HG03571 (cell line): ENCODE results near the gene POGK.

Experiments
- ATAC-seq: cut with Tn5 transposase; IDR thresholded peaks from one replicate; pipeline ENCODE4 v1.9.1; 2021; ENCODE audit not compliant: unreplicated experiment

POGK gene

DNA sequence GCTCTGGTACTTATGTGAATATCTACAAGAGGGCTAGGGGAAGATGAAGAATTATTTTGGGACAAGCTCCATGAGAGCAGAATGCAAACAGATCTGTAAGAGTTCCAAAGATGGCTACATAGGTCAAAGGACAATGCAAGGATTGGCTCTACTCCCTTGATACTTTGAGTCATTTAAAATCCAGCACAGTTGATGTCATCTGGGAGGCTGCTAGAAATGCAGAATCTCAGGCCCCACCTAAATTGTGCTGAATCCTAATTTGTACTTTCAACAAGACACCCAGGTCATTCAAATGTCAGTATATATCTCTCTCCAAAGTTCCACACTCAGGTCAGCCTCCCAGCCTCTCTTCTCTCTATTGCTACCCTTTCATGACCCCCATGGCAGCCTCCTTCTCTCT lies 60.5 kb downstream of the POGK start:
- ATAC-seq: no peak

DNA sequence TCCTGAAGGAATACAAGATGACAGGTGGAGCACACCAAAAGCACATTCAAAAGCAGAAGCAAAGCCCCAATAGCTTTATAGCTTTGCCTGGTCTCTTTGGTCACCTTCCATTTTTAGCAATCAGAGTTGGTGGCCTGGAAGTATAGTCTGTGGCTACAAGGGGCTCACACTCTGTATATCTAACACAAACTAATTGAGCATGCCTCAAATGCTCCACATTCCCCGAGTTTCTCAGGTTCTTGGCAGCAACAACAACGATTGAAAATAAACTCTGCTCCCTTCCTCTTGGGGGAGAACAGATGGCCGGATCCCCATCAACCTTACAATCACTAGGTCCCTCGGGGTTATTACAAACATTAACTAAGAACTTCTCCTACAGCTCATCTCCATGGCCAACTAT lies 61.7 kb downstream of the POGK start:
- no peak for ATAC-seq

- no peak for ATAC-seq
These were observed 63.0 kb downstream of the POGK start for GRCh38 chr1:166902279-166902678.

DNA sequence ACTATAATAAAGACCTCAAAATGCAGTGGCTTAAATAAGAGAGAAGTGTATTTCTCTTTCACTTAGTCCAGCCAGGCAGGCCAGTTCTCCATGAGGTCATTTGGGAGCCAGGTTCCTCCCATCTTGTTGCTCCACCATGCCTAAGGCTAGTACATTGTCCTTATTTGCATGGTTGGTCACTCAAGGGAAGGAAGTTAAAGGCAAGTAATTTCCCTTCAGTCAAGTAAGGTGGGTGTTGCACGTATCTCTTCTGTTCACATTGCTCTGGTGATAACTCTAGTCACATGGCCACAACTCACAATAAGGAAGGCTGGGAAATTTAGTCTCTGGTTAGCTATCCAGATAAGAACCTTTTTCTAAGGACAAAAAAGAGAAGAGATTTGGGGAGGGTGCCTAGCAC lies 64.0 kb downstream of the POGK start:
- ATAC-seq: no peak

DNA sequence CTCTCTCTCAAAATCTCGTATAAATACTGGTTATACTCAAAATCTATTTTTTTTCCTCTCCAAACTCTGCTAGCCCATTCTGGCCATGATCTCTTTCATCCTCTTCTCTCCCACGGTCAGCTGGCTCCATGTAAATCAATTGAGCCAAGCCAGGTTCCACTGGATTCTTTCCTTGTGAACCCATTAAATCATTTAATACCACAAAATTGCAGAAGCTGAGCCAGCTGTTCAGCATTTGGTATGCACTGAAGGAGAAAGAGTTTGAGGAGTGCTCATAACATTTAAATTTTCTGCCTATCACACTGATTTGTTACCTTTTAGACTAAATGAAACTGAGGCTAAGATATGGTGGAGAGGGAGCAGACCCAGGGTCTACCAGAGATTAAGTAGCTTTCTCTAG lies 65.9 kb downstream of the POGK start:
- no peak for ATAC-seq

DNA sequence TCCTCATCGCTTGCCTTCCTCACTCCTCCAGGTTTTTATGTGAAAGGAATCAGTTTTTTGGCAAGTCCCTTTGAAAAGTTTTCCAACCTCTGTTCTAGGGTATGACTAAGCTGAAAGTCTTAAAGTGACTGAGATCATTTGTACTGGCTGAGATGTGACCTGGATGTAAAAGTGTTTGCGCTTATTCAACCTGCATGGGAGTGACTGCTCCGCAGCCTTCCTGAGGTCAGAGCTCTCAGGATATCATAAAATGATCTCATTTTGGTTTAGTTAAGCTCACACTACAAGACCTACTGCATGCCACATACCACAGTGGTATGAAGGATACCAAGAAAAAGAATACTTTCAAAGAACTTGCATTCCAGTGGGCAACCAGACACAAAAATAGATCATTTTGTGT lies 66.6 kb downstream of the POGK start:
- no peak for ATAC-seq
